PC-9 (cell line): ENCODE results near the gene LRRC8C. TPM values are rescaled to one million over a fixed set of nuclear protein-coding genes. Genes with fewer than 3 reads are reported as not detected.

Experiments used
- BruUV-seq: library from RNA; stranded (reverse); fragments of 400-500 nt; replicated peaks from 2 replicates; lab custom pipeline; 2021; lab: Mats Ljungman, UMichigan
- CTCF ChIA-PET: fragments of 300-600 bp; sonication (Branson Sonifier 250); formaldehyde crosslinking; loops from one replicate; lab custom pipeline; 2022; ENCODE audit warnings: antibody characterized with exemption; lab: Charles Lee
- POLR2A ChIA-PET: fragments of 300-600 bp; sonication (Branson Sonifier 250); formaldehyde crosslinking; loops from one replicate; lab custom pipeline; 2022; ENCODE audit warnings: antibody characterized with exemption; ENCODE audit not compliant: unreplicated experiment; lab: Charles Lee
- DNase-seq, 2 experiments: peaks; one replicate each; pipeline versions ENCODE4 v3.0.0 to v3.0.0-alpha.2; 2015 to 2022; ENCODE audit warnings: mixed read lengths in 1 of 2
- H2AFZ ChIP-seq: fragments of 200-600 bp; sonication (generic); 2 replicates; pipeline ENCODE4 v1.8.1; 2017; ENCODE audit warnings: antibody characterized with exemption
- H3F3A ChIP-seq: fragments of 200-600 bp; sonication (generic); 2 replicates; pipeline ENCODE4 v1.8.1; 2017; ENCODE audit warnings: antibody characterized with exemption, mild to moderate bottlenecking, low read depth; ENCODE audit not compliant: insufficient read depth
- H3K27ac ChIP-seq: fragments of 200-600 bp; sonication (generic); 2 replicates; pipeline ENCODE4 v1.6.1; 2016; ENCODE audit warnings: mixed run types
- H3K27me3 ChIP-seq: fragments of 200-600 bp; sonication (generic); 2 replicates; pipeline ENCODE4 v1.6.1; 2016; ENCODE audit warnings: low read depth, mixed run types; ENCODE audit not compliant: insufficient read depth
- H3K36me3 ChIP-seq: fragments of 200-600 bp; sonication (generic); 2 replicates; pipeline ENCODE4 v1.6.1; 2016; ENCODE audit warnings: low read depth, mixed run types
- H3K4me1 ChIP-seq: fragments of 200-600 bp; sonication (generic); replicated peaks from 2 replicates; pipeline ENCODE4 v1.6.1; 2016; ENCODE audit warnings: mixed run types; ENCODE audit not compliant: insufficient read depth
- H3K4me2 ChIP-seq: fragments of 200-600 bp; sonication (generic); 2 replicates; pipeline ENCODE4 v1.6.1; 2017; ENCODE audit warnings: mixed run types
- H3K4me3 ChIP-seq: fragments of 200-600 bp; sonication (generic); 2 replicates; pipeline ENCODE4 v1.6.1; 2016; ENCODE audit warnings: mixed run types
- H3K79me2 ChIP-seq: fragments of 200-600 bp; sonication (generic); 2 replicates; pipeline ENCODE4 v1.6.1; 2017; ENCODE audit warnings: low read depth, mixed run types
- H3K9me2 ChIP-seq: fragments of 200-600 bp; sonication (generic); 2 replicates; pipeline ENCODE4 v1.8.1; 2017; ENCODE audit warnings: mild to moderate bottlenecking; ENCODE audit not compliant: insufficient read depth
- H3K9me3 ChIP-seq: fragments of 200-600 bp; sonication (generic); 2 replicates; pipeline ENCODE4 v1.8.1; 2016; ENCODE audit warnings: low read depth; ENCODE audit not compliant: insufficient read depth
- H4K20me1 ChIP-seq: fragments of 200-600 bp; sonication (generic); 2 replicates; pipeline ENCODE4 v1.8.1; 2017; ENCODE audit not compliant: insufficient read depth
- CTCF ChIP-seq: fragments of 200-600 bp; sonication (generic); conservative IDR thresholded peaks from 2 replicates; pipeline ENCODE4 v1.6.1; 2017; ENCODE audit warnings: mixed run types, antibody characterized with exemption, mild to moderate bottlenecking, moderate library complexity
- EZH2 ChIP-seq: fragments of 200-600 bp; sonication (generic); IDR thresholded peaks from 2 replicates; pipeline ENCODE4 v1.8.0; 2017; ENCODE audit warnings: antibody characterized with exemption, low read depth
- intact Hi-C: fragments of 100-400 bp; cut with micrococcal nuclease; formaldehyde crosslinking; loops from one replicate; pipeline ENCODE4 v1.10.0; 2022; ENCODE audit not compliant: unreplicated experiment
- total RNA-seq: library from RNA; stranded (reverse); gene quantifications from 2 replicates; pipeline ENCODE4 v1.2.3, GENCODE V29; 2021

The LRRC8C gene
- total RNA-seq, 1 experiment from 2014 or later: 2.2 TPM

DNA sequence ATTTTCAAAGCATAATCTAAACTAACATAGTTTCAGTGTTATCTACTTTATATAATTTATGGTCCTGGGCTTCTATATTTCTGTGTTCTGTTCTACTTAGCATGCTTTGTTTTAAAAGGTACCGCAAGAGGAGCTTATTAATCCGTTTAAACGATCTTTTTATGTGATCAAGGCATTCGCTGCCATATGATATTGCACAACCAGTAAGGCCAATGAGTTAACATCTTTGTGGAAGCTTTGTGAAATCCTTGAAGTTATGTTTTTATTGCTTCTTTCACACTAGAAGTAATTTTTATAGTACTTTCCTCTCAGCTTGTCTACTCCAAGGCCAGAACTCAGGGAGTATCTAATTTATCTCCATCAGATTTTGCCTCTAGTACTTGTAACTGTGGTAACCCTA lies 8.9 kb downstream of the LRRC8C start:
- Histone ChIP-seq H3K4me2 (no peak overlapping the region), H3K27ac (no peak overlapping the region), H3K9me2 (no peaks in the 10 kb centered on the region), H3K27me3 (no peaks in the 10 kb centered on the region), H4K20me1 (no peaks in the 10 kb centered on the region), H3K4me1 (peaks cover 8% of the 10 kb centered on the region), H3F3A (peaks cover 4% of the 10 kb centered on the region), H3K79me2 (peaks cover 4% of the 10 kb centered on the region; the same call in 1 of the 2 replicates), H3K4me3 (no peak overlapping the region), H3K36me3 (no peaks in the 10 kb centered on the region), H2AFZ (no peak overlapping the region), H3K9me3 (no peaks in the 10 kb centered on the region; the same call in 1 of the 2 replicates)
- POLR2A ChIA-PET: no interaction called here
- DNase-seq: no peak
- no TSS peak for BruUV-seq
- intact Hi-C loops: no loop called here
- TF ChIP-seq EZH2 (no peak), CTCF (no peak)
- CTCF ChIA-PET: no interaction called here

GRCh38 chr1:89643577-89643976 lies 10.7 kb downstream of the LRRC8C start:
- no peaks in the 10 kb centered on the region for H3F3A ChIP-seq
- no peaks in the 10 kb centered on the region; the same call in 1 of the 2 replicates for H3K9me2 ChIP-seq
- no peaks in the 10 kb centered on the region for H3K4me1 ChIP-seq
- POLR2A ChIA-PET: no interaction called here
- no peak overlapping the region for H3K27ac ChIP-seq
- H3K4me2 ChIP-seq: no peak overlapping the region
- H3K9me3 ChIP-seq: no peaks in the 10 kb centered on the region; the same call in 1 of the 2 replicates
- CTCF ChIA-PET: no interaction called here
- H3K79me2 ChIP-seq: no peaks in the 10 kb centered on the region; the same call in 1 of the 2 replicates
- no peaks in the 10 kb centered on the region for H3K36me3 ChIP-seq
- H2AFZ ChIP-seq: no peak overlapping the region
- no TSS peak for BruUV-seq
- no peak overlapping the region for H3K4me3 ChIP-seq
- intact Hi-C loops: no loop called here
- no peaks in the 10 kb centered on the region for H4K20me1 ChIP-seq
- DNase-seq: no peak
- TF ChIP-seq CTCF (no peak), EZH2 (no peak)
- no peaks in the 10 kb centered on the region for H3K27me3 ChIP-seq

- H4K20me1 ChIP-seq: no peaks in the 10 kb centered on the region
- intact Hi-C loops: no loop called here
- H3K79me2 ChIP-seq: no peaks in the 10 kb centered on the region; the same call in 1 of the 2 replicates
- DNase-seq: no peak
- no peaks in the 10 kb centered on the region for H3K27me3 ChIP-seq
- H3K9me2 ChIP-seq: no peaks in the 10 kb centered on the region; the same call in 1 of the 2 replicates
- H3K4me2 ChIP-seq: no peak overlapping the region
- no peaks in the 10 kb centered on the region for H3K36me3 ChIP-seq
- H3K9me3 ChIP-seq: no peaks in the 10 kb centered on the region; the same call in 1 of the 2 replicates
- no peak for TF ChIP-seq EZH2
- TF ChIP-seq CTCF: no peak
- no peak overlapping the region for H3K4me3 ChIP-seq
- H3F3A ChIP-seq: no peaks in the 10 kb centered on the region
- POLR2A ChIA-PET: no interaction called here
- H2AFZ ChIP-seq: no peak overlapping the region
- CTCF ChIA-PET: no interaction called here
- no TSS peak for BruUV-seq
- H3K4me1 ChIP-seq: no peaks in the 10 kb centered on the region
- no peak overlapping the region for H3K27ac ChIP-seq
Observed at GRCh38 chr1:89644119-89644814, 11.3 kb downstream of the LRRC8C start.
